Motor neuron (in vitro differentiated cells): Measurements from ENCODE around the gene SLC4A1. TPM values are rescaled to one million over a fixed set of nuclear protein-coding genes. Genes with fewer than 3 reads are reported as not detected.

Experiments
- ATAC-seq, 8 experiments: fragments of 200-7000 bp; cut with Tn5 transposase; replicated peaks in 6 of 8; 2 replicates each; pipeline ENCODE4 v1.8.0; 2021; ENCODE audit warnings: mild to moderate bottlenecking in 8 of 8, moderate library complexity in 8 of 8
- H3K27ac ChIP-seq, 2 donors: fragments of 250-450 bp; sonication (Bioruptor Pico); 2 replicates each; pipeline ENCODE4 v1.9.0; 2021; ENCODE audit warnings: antibody characterized with exemption in 2 of 2, mild to moderate bottlenecking in 2 of 2, moderate library complexity in 1 of 2
- H3K4me1 ChIP-seq, 2 donors: fragments of 250-450 bp; sonication (Bioruptor Pico); replicated peaks in 1 of 2; 2 replicates each; pipeline ENCODE4 v1.6.1; 2021; ENCODE audit warnings: antibody characterized with exemption in 2 of 2, mild to moderate bottlenecking in 2 of 2, moderate library complexity in 1 of 2
- H3K4me3 ChIP-seq, 5 donors: fragments of 250-450 bp; sonication (Bioruptor Pico); 2 replicates each; pipeline ENCODE4 v1.9.0; 2021; ENCODE audit warnings: antibody characterized with exemption in 5 of 5, mild to moderate bottlenecking in 5 of 5, moderate library complexity in 4 of 5
- WGBS, 10 experiments: fragments of 450-650 bp; shearing (Covaris generic); methylation state at CpG; one replicate each; pipeline ENCODE4 v1.0.0; 2022; 5-methylcytosine and 5-hydroxymethylcytosine counted together
- in situ Hi-C, 9 experiments: fragments of 400-800 bp; cut with MboI; loops; one replicate each; pipeline ENCODE4 v1.15.0; 2021; ENCODE audit warnings: low sequenced_read_pairs in 9 of 9, low pct_unique_long_range_greater_than_20kb in 2 of 9; ENCODE audit not compliant: unreplicated experiment in 9 of 9
- total RNA-seq, 8 experiments: library from RNA; unstranded; fragments of 300-600 nt; gene quantifications; 2 replicates each; pipeline versions ENCODE4 v1.2.3 to v1.2.4, GENCODE V29; 2022

Gene SLC4A1
- total RNA-seq, 8 experiments from 2014 or later, result 0.05 to 0.62 (median 0.10) TPM; not detected in 1

DNA sequence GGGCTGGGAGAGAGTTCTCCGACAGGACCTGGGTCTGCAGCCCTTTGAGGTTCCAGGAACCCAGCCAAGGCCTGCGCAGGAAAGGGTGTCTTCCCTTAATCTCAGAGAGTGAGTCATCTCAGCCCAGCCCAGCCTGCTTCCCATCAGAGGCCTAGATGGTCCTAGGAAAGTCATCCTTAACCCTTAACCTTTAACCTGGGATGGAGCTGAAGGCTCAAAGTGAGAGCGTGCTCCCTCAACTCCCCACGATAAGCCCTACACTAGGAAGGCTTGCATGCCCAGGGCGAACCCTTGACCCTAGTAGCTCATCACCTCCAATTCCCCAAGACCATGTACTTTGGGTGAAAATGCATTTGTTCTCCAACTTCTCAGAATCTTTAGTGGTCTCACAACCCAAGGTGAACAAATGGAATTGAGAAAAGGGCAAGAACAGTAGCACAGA lies 63.5 kb downstream of the SLC4A1 start:
- 0 to 92% (median 76%) methylated on average over 1 to 5 of the region's 5 CpGs; no CpG with 5 or more reads in 3 of the 10 experiments for WGBS, 10 experiments
- Histone ChIP-seq H3K4me1 (peaks cover 5% of the 10 kb centered on the region in 2 donors), H3K4me3 (no peak overlapping the region), H3K27ac (no peak overlapping the region)
- peak in 2 of 8 experiments; percentile 11 to 12 for ATAC-seq
- in situ Hi-C loops, result loop anchor here in 3 of 9 experiments (25.0 kb wide), 1 partner anchor 133 kb away; the partner anchor contains the start of gene GRN (in 3 of the 3)

DNA sequence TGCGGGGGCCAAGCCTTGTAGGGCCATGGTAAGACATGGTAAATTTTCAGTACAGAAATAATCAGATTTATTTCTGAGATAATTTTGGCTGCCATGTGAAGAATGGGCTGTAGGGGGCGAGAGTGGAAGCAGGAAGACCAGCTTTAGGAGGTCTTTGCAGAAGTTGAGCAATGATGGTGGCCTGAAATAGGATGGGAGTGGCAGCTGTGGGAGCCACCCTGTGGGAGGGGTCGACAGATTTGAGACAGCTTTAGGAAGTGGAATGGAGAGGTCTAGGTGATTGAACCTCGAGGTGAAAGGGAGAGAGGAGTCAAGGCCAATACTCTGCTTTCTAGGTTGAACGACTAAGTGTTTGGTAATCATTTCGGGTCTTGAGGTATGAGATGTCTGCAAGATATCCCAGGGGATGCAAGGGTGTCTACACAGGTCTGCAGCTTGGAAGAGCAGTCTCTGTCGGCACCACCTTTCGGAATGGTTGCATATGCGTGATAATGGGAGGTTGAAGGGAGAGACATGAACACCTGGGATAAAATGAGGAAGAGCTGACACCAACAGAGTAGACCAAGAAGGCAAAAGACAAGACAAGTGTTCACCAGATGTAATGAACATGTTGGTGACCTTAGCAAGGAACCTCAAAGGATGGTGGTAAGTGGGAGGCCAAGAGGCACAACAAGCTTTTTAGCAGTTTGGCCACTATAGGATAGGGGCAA lies 64.0 kb downstream of the SLC4A1 start:
- peak in 2 of 8 experiments; percentile 0 for ATAC-seq

DNA sequence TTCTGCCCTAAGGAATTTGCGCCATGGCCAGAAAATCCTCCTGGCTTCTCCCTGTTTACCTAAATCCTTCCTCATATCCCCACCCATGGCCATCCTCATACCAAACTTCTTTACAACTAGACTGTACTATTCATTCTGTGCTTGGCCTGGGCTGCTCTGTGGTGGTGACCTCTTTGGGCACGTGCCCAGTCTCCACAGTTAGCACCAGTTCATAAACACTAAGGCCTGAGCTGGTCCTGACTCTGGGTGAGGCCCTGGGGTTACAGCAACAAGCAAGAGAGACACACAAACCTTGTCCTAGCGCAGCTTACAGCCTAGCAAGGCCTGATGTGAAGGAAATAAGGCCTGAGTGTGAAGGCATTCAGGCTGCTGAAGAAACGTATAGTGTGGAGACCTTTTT lies 65.2 kb downstream of the SLC4A1 start:
- Histone ChIP-seq H3K4me3 (no peak overlapping the region), H3K4me1 (peaks cover 11 to 12% of the 10 kb centered on the region in 2 donors), H3K27ac (no peak overlapping the region)
- in situ Hi-C loops, result loop anchor here in 3 of 9 experiments (25.0 kb wide), 1 partner anchor 135 kb away; the partner anchor contains the start of gene GRN (in 3 of the 3)
- WGBS, 10 experiments, result 60 to 100% (median 80%) methylated on average over 1 to 4 of the region's 4 CpGs; no CpG with 5 or more reads in 2 of the 10 experiments
- no peak for ATAC-seq

More for the DNA sequence above, 64.0 kb downstream of the SLC4A1 start:
- peaks cover 5% of the 10 kb centered on the region in 2 donors for H3K4me1 ChIP-seq
- no peak overlapping the region for H3K27ac ChIP-seq
- WGBS, 10 experiments, result 28 to 80% (median 43%) methylated on average over 1 to 9 of the region's 9 CpGs
- H3K4me3 ChIP-seq, result no peak overlapping the region
- in situ Hi-C loops, result loop anchor here in 3 of 9 experiments (25.0 kb wide), 1 partner anchor 133 kb away; the partner anchor contains the start of gene GRN (in 3 of the 3)

DNA sequence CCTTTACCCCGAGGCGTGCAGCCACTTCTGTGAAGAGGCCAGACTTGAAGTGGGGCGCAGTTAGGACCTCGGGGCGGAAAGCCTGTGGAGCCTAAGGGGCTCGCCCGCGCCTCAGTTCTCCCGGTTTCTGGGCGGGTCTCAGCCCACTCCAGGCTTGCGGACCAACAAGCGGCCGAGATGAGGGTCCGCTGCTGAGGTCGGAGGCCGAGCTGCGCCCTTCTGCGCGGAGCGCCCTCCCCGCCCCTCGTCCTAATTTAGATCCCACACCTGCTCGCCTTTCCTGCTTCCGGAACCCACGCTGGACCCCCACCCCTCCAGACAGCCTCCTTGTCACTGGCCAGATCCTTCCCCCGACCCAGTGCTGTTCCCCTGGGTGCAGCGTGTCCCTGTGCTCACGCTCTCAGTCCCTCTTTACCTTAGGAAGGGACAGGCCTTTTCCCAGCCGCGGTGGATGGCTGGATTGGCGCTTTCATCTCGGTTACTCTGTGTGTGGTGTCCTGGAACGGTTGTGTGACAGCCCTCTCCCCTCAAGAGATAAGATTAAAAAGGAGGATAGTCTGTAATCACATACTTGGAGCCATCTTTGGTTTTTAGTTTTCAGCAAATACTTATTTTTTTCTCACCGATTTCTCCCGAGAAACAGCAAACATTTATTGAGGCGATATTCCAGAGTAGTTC lies 67.3 kb downstream of the SLC4A1 start:
- Histone ChIP-seq H3K4me1 (peaks cover 15 to 16% of the 10 kb centered on the region in 2 donors), H3K4me3 (peak overlapping the region; percentile 70 to 99 (median 86)), H3K27ac (peak overlapping the region; percentile 93 to 97)
- peak in 6 of 8 experiments; percentile 22 to 52 (median 46) for ATAC-seq
- in situ Hi-C loops, result loop anchor here in 3 of 9 experiments (25.0 kb wide), 1 partner anchor 137 kb away; the partner anchor contains the start of gene GRN (in 3 of the 3)
- 15 to 56% (median 28%) methylated on average over 1 to 7 of the region's 36 CpGs; no CpG with 5 or more reads in 3 of the 10 experiments for WGBS, 10 experiments

DNA sequence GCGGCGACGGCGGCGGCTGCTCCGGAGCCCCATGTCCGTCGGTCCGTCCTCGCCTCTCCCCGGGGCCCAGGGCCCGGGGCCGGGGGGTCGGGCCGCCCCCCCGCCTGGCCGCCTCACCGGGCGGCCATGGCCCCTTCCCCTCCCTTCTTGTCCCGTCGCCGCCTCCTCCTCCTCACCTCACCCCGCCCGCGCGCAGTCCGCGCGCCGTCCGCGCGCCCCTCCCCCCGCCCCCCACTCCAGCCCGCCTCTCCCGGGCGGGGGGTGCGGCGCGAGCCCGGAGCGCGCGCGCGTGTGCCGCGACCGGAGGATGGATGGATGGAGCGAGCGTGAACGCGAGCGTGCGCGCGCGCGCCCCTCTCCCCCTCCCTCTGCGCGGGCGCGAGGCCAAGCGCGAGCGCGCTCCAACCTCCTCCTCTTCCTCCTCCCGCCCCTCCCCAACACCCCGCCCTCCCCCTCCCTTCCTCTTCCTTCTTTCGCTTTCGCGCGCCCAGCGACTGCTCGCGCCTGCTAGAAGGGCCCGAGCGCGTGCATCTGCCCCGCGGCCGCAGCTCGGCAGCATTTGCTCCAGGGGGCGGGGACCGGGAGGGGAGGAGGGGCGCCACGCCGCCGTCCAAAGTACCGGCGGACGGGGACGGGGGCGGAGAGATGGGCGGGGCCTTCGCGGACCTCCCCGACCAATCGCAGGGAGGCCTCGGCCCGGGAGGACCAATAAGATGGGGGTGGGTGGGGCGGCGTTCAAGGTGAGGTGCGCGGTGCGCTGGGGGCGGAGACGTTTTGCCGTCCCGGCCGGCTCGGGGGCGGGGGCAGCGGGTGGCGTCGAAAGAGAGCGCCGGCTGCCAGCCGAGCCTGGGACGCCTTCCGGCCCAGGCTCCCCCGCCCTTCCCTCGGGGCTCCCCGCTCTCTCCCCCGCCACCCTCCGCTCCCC lies 68.1 kb downstream of the SLC4A1 start, which contains the start of gene ATXN7L3:
Gene ATXN7L3 (minus strand): TSS at position 332 of the 925 bp plus-strand sequence. CDS start 1,814 bp downstream, outside the sequence.
- H3K27ac ChIP-seq, result peak within 1 kb of the TSS; percentile 97 to 98
- in situ Hi-C loops, result loop anchor here in 3 of 9 experiments (25.0 kb wide), 1 partner anchor 137 kb away; the partner anchor contains the start of gene GRN (in 3 of the 3)
- no CpG with 5 or more reads among the region's 126 CpGs for WGBS, 10 experiments
- peaks cover 15 to 16% of the 10 kb centered on the region in 2 donors for H3K4me1 ChIP-seq
- H3K4me3 ChIP-seq, result peak within 1 kb of the TSS; percentile 70 to 99 (median 86)
- peak; percentile 64 to 85 (median 78) for ATAC-seq

DNA sequence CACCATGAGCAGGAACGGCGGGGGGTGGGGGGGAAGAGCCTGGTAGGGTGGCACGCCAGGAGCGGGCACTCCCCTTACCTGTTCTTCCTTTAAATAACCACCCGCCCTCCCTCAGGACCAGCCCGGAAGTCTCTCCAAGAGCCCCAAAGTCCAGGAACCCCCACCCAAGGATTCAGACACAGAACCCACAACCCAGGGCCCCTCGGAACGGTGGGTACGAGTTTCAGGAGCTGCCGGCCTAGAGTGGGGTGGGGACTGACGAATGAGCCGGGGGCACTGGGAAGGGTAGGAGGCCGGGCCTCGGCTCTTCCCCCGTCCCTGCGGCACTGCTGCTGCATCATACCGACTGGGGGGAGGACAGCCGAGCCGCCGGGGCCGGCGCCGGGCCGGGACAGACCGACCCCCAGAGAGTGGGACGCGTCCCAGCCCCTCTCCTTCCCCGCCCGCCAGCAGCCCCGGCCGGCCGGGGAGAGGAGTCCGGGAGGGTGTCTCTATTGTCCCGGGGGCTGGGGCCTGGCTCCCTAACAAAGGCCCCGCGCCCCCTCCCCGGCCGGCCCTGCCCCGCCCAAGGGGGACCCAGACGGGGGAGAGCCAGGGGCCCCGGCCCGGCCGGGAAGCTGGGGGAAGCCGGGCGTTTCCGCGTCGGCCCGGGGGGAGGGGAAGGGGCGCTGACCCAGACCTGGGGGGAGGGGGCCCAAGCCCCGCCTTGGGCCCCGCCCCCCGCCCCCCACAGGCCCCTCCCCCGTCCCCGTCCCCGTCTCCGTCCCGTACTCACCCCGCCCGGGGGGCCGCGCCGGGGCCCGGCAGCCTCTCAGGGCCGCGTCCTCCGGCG lies 69.0 kb downstream of the SLC4A1 start:
- peak overlapping the region; percentile 97 to 98 for H3K27ac ChIP-seq
- 0% methylated on average over 1 to 3 of the region's 68 CpGs; no CpG with 5 or more reads in 7 of the 10 experiments for WGBS, 10 experiments
- peak; percentile 6 to 26 (median 16) for ATAC-seq
- H3K4me3 ChIP-seq, result peak overlapping the region; percentile 70 to 99 (median 86)
- H3K4me1 ChIP-seq, result peaks cover 15 to 16% of the 10 kb centered on the region in 2 donors
- in situ Hi-C loops, result no loop called here

Other genes starting within 250 kb of the SLC4A1 start
- 10 to 100 TPM; 31.4 to 74.8 (median 47.5) TPM for gene LSM12, start 201.5 kb downstream of the SLC4A1 start, total RNA-seq
- 100 to 1,000 TPM in 1 of 8 experiments, 10 to 100 TPM in 7; 43.6 to 194 (median 63.4) TPM for gene G6PC3, start 197.4 kb downstream of the SLC4A1 start, total RNA-seq
- gene HDAC5, start 144.5 kb downstream of the SLC4A1 start, total RNA-seq, result 10 to 100 TPM; 15.9 to 60.5 (median 41.7) TPM
- gene HROB, start 126.2 kb downstream of the SLC4A1 start, total RNA-seq, result 1 to 10 TPM in 4 of 8 experiments, under 1 TPM in 4; 0.61 to 5.1 (median 1.1) TPM
- gene ASB16, start 97.4 kb downstream of the SLC4A1 start, total RNA-seq, result 1 to 10 TPM in 6 of 8 experiments, under 1 TPM in 2; 0.60 to 3.4 (median 1.5) TPM
- 10 to 100 TPM; 24.0 to 41.8 (median 31.8) TPM for gene TMUB2, start 81.2 kb downstream of the SLC4A1 start, total RNA-seq
- gene ATXN7L3, start 68.3 kb downstream of the SLC4A1 start, total RNA-seq, result 10 to 100 TPM; 32.3 to 59.2 (median 50.3) TPM
- gene UBTF, start 48.5 kb downstream of the SLC4A1 start, total RNA-seq, result 10 to 100 TPM; 34.4 to 94.0 (median 55.9) TPM
- gene RUNDC3A, start 40.5 kb upstream of the SLC4A1 start, total RNA-seq, result 10 to 100 TPM in 5 of 8 experiments, 1 to 10 TPM in 3; 1.8 to 84.1 (median 49.1) TPM
- 100 to 1,000 TPM in 2 of 8 experiments, 10 to 100 TPM in 6; 28.7 to 148 (median 56.1) TPM for gene SLC25A39, start 56.7 kb upstream of the SLC4A1 start, total RNA-seq
- gene GRN, start 77.2 kb upstream of the SLC4A1 start, total RNA-seq, result 100 to 1,000 TPM in 4 of 8 experiments, 10 to 100 TPM in 4; 19.0 to 448 (median 77.5) TPM
- 10 to 100 TPM in 5 of 8 experiments, 1 to 10 TPM in 2, under 1 TPM in 1; 0.81 to 30.1 (median 22.7) TPM for gene FAM171A2, start 95.7 kb upstream of the SLC4A1 start, total RNA-seq
- gene ITGA2B, start 121.5 kb upstream of the SLC4A1 start, total RNA-seq, result 1 to 10 TPM in 6 of 8 experiments, under 1 TPM in 2; 0.38 to 3.4 (median 1.5) TPM
- gene GPATCH8, start 235.3 kb upstream of the SLC4A1 start, total RNA-seq, result 10 to 100 TPM; 25.6 to 96.4 (median 29.7) TPM